Heart right ventricle (tissue), 16 donors: ENCODE results near the gene SSBP2. TPM values are rescaled to one million over a fixed set of nuclear protein-coding genes. Genes with fewer than 3 reads are reported as not detected.

Source experiments
- ATAC-seq, 8 donors: fragments of 200-7000 bp; cut with Tn5 transposase; one replicate each; pipeline ENCODE4 v1.9.1; 2020; ENCODE audit warnings: mild to moderate bottlenecking in 8 of 8, moderate library complexity in 8 of 8, moderate number of reproducible peaks in 1 of 8
- DNase-seq, 2 donors: peaks; one replicate each; pipeline ENCODE4 v3.0.0-alpha.2; 2020
- H3K27ac ChIP-seq, 10 donors: fragments of 200-600 bp; sonication (generic) in 2 of 10; one replicate each; pipeline versions ENCODE4 v1.5.0 to v1.8.0; 2020 to 2022; ENCODE audit warnings: mild to moderate bottlenecking in 3 of 10
- H3K27me3 ChIP-seq, 7 donors: fragments of 200-600 bp; one replicate each; pipeline ENCODE4 v1.8.0; 2021 to 2022; ENCODE audit warnings: mild to moderate bottlenecking in 2 of 7
- H3K36me3 ChIP-seq, 9 donors: fragments of 200-600 bp; sonication (generic) in 1 of 9; one replicate each; pipeline versions ENCODE4 v1.5.0 to v1.8.0; 2020 to 2022; ENCODE audit warnings: mild to moderate bottlenecking in 2 of 9
- H3K4me1 ChIP-seq, 9 donors: fragments of 200-600 bp; sonication (generic) in 1 of 9; one replicate each; pipeline versions ENCODE4 v1.5.0 to v1.8.0; 2020 to 2022; ENCODE audit warnings: mild to moderate bottlenecking in 4 of 9
- H3K4me3 ChIP-seq, 10 donors: fragments of 200-600 bp; sonication (generic) in 2 of 10; one replicate each; pipeline versions ENCODE4 v1.5.0 to v1.8.0; 2020 to 2022; ENCODE audit warnings: mild to moderate bottlenecking in 7 of 10, moderate library complexity in 2 of 10
- H3K9me3 ChIP-seq, 11 donors: fragments of 200-600 bp in 10 of 11; sonication (generic) in 2 of 11; one replicate each; pipeline versions ENCODE4 v1.5.0 to v1.8.0; 2013 to 2022; ENCODE audit warnings: mild to moderate bottlenecking in 2 of 11, control low read depth in 1 of 11, moderate library complexity in 1 of 11
- WGBS, 2 donors: extraction: QIAGEN DNeasy Blood & Tissue Kit; methylation state at CpG; one replicate each; pipeline ENCODE4 v1.1.7; 2013; ENCODE audit warnings: inconsistent platforms in 1 of 2; 5-methylcytosine and 5-hydroxymethylcytosine counted together
- intact Hi-C, 10 donors: fragments of 100-400 bp; cut with DNase I; formaldehyde crosslinking; loops; one replicate each; pipeline versions ENCODE4 v1.11.1 to v1.14.2; 2022
- polyA plus RNA-seq, 2 donors: library from polyadenylated mRNA; stranded (reverse); fragments of 200-250 nt; gene quantifications; one replicate each; pipeline ENCODE4 v1.2.3, GENCODE V29; 2013
- total RNA-seq, 10 donors: library from RNA; stranded (reverse); fragmentation: NEBNext Ultra II Directional in 3 of 10; extraction: Animal tissue kit (Norgen Biotek cat#: 25700) in 3 of 10; gene quantifications; one replicate each; pipeline versions ENCODE4 v1.2.1 to v1.2.4, GENCODE V29; 2021 to 2023
- TF ChIP-seq, protein P1 (sequence below), 9 donors: fragments of 200-600 bp; sonication (generic) in 2 of 9; IDR thresholded peaks; one replicate each; pipeline versions ENCODE4 v1.5.0 to v1.8.0; 2021 to 2022; ENCODE audit warnings: antibody characterized with exemption in 9 of 9, mild to moderate bottlenecking in 5 of 9, moderate library complexity in 1 of 9
- donor health status: Arrhythmogenic right ventricular cardiomyopathy.
- donor health status: ischemic (EF 13 %, LVEDD 7.1; RV severe dilation, severe dysfunction).
- donor health status: healthy with polysubstance abuse.
- donor health status: DM: no; HTN: yes; CAD: no.
- donor health status: DM: no; HTN: no; CAD: no.
- donor health status: ischemic (EF 25% LVEDD 6.9; RV normal size, moderate dysfunction).
- donor health status: ischemic (EF 25% LVEDD 5.7; RV mildly dilated, moderate dysfunction).
- donor health status: healthy.
- donor health status: DM: yes; HTN: yes; CAD: no.
- donor health status: Ischemic cardiomyopathy.
- donor health status: ischemic (EF 35%, LVEDD 5.7; RV mildly dilated, moderate dysfunction).
- donor health status: nonischemic (EF 11% LVEDD 7.7; RV severe dilation, severe dysfunction).
- donor health status: DM: yes; HTN: yes; CAD: no.
- donor health status: PGD.
- donor health status: ischemic (EF 29% LVEDD 5.4; RV normal size, mild dysfunction).
- donor health status: nonischemic (EF 23%, LVEDD 6.1; RV moderate dilation, normal function).

SSBP2 gene
- total and polyA plus RNA-seq, 12 donors, result 24.2 to 85.9 (median 52.0) TPM

DNA sequence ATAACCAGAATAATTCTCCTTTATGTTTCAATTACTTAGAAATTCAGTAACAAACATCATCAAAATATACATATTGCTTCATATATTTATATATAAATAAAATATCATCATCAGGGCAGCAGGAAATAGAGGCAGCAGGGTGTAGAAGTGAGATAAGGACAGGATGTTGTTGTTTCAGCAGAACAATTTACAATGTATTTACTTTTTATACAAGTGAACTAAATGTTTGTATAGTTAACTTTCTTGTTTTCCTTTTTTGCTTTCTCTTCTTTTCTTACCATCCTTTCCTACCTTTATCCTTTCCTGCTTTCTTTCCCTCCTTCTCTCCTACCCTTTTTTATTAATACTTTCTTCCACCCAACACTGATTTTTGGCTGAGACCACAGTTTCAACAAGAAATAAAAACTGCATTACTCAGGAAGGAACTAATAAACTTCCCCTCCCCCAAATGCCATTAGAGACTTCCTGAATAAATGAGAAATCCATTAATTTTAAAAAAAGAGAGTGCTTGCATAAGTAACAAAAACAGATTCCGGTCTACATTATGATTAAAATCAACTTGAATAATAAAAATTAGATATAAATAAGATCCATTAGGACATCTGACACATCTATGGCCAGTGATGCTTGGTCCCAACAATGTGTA is 197.2 kb downstream of the SSBP2 start:
- 46 to 60% methylated on average over 1 of the region's 1 CpG for WGBS, 2 donors

DNA sequence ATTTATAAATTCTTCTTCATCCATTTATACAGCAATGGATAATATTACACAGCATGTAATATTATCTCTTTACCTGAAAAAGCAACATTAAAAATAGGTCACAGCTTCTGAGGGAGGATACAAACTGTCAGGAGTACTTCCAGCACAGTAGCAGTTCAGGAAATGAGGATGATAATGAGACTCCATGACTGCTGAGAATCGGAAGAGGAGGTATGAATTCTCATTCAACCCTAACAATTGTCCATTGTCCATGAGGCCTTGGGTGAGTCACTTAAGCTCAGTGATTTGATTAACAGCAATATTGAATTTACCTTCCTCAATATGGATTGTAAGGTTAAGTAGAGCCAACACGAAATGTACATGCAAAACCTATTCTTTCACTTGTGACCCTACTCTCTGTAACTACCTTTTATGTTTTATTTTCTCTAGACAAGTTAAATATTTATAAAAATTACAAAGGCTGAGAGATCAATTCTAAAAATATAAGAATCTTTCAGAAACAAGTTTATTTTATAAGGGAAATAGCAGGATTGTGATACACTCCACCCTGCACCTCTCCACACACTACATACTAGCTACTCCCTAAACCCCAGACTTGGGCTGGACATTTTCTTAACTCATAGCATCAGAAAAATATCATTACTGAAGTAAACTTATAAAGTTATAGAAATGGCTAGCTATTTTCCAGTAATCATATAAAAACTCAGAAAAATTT is 197.9 kb downstream of the SSBP2 start:
- ATAC-seq (peak in 2 of 8 donors; percentile 38 to 46), DNase-seq (no peak)
- Histone ChIP-seq H3K36me3 (peaks cover 0 to 16% (median 0%) of the 10 kb centered on the region in 9 donors), H3K4me3 (no peak overlapping the region), H3K27me3 (no peaks in the 10 kb centered on the region), H3K4me1 (peaks cover 0 to 23% (median 17%) of the 10 kb centered on the region in 9 donors), H3K9me3 (no peaks in the 10 kb centered on the region), H3K27ac (no peak overlapping the region)
- intact Hi-C loops, result no loop called here
- WGBS, 2 donors, result 57 to 60% methylated on average over 2 of the region's 2 CpGs
- TF ChIP-seq, protein P1, sequence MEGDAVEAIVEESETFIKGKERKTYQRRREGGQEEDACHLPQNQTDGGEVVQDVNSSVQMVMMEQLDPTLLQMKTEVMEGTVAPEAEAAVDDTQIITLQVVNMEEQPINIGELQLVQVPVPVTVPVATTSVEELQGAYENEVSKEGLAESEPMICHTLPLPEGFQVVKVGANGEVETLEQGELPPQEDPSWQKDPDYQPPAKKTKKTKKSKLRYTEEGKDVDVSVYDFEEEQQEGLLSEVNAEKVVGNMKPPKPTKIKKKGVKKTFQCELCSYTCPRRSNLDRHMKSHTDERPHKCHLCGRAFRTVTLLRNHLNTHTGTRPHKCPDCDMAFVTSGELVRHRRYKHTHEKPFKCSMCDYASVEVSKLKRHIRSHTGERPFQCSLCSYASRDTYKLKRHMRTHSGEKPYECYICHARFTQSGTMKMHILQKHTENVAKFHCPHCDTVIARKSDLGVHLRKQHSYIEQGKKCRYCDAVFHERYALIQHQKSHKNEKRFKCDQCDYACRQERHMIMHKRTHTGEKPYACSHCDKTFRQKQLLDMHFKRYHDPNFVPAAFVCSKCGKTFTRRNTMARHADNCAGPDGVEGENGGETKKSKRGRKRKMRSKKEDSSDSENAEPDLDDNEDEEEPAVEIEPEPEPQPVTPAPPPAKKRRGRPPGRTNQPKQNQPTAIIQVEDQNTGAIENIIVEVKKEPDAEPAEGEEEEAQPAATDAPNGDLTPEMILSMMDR (IDR thresholded peaks at IDR 0.05), result no peak

More for the DNA sequence above, 197.2 kb downstream of the SSBP2 start:
- intact Hi-C loops, result no loop called here
- peaks cover 0 to 16% (median 0%) of the 10 kb centered on the region in 9 donors for H3K36me3 ChIP-seq
- DNase-seq (no peak), ATAC-seq (no peak)
- peak overlapping the region in 1 of 10 donors; percentile 8 for H3K27ac ChIP-seq
- no peaks in the 10 kb centered on the region for H3K27me3 ChIP-seq
- H3K4me3 ChIP-seq, result no peak overlapping the region
- H3K9me3 ChIP-seq, result no peaks in the 10 kb centered on the region
- peaks cover 0 to 23% (median 17%) of the 10 kb centered on the region in 9 donors for H3K4me1 ChIP-seq
- TF ChIP-seq, protein P1 (IDR thresholded peaks at IDR 0.05), result no peak

DNA sequence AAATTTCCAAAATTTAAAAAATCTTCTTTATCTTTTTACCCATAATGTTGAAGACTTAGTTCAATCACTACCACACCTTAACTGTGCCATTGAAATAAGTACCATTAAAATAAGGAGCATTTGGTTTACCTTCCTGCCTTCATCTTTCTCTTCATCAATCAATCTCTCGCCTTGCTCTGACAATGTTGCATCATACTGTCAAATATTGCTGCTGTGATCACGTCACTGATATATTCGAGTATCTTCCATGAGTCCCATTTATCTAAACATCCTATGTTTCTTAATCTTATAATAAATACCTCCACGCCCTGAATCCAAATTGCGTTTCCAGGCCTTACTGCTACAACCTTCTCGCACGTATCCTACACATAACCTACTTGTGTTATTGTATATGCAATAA is 201.8 kb downstream of the SSBP2 start:
- TF ChIP-seq, protein P1 (IDR thresholded peaks at IDR 0.05), result no peak
- Histone ChIP-seq H3K36me3 (peaks cover 0 to 16% (median 0%) of the 10 kb centered on the region in 9 donors), H3K4me1 (peaks cover 0 to 18% (median 12%) of the 10 kb centered on the region in 9 donors), H3K4me3 (no peak overlapping the region), H3K9me3 (no peaks in the 10 kb centered on the region), H3K27me3 (no peaks in the 10 kb centered on the region), H3K27ac (no peak overlapping the region)
- intact Hi-C loops, result no loop called here
- WGBS, 2 donors, result 97 to 98% methylated on average over 7 of the region's 7 CpGs
- DNase-seq (no peak), ATAC-seq (no peak)

DNA sequence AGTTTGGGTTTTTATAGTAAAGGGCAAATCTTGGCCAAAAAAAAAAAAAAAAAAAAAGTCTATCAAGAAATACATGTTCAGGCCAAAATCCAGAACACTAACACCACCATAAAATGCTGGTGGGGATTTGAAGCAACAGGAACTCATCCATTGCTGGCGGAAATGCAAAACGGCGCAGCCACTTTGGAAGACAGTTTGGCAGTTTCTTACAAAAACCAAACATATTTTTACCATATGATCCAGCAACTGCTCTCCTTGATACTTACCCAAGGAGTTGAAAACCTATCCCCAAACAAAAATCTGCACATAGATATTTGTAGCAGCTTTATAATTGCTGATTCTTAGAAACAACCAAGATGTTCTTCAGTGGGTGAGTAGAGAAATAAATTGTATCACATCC is 203.9 kb downstream of the SSBP2 start:
- TF ChIP-seq, protein P1 (IDR thresholded peaks at IDR 0.05), result no peak
- peaks cover 0 to 16% (median 0%) of the 10 kb centered on the region in 9 donors for H3K36me3 ChIP-seq
- intact Hi-C loops, result no loop called here
- no peaks in the 10 kb centered on the region for H3K9me3 ChIP-seq
- no peak overlapping the region for H3K27ac ChIP-seq
- H3K4me1 ChIP-seq, result no peaks in the 10 kb centered on the region
- DNase-seq, result no peak
- H3K4me3 ChIP-seq, result no peak overlapping the region
- 96 to 99% methylated on average over 3 of the region's 3 CpGs for WGBS, 2 donors
- no peaks in the 10 kb centered on the region for H3K27me3 ChIP-seq
- ATAC-seq, result no peak
